Effector memory CD8-positive, alpha-beta T cell (primary cell): ENCODE measurements around the gene CHN2.

ENCODE experiments used
- ATAC-seq: fragments of 150-1000 bp; cut with Tn5 transposase; replicated peaks from 2 replicates; pipeline ENCODE4 v1.10.0; 2021; ENCODE audit warnings: mild to moderate bottlenecking, moderate library complexity
- DNase-seq, 3 experiments: peaks; one replicate each; pipeline ENCODE4 v3.0.0; 2021
- H3K27ac Mint-ChIP-seq, 2 donors: one replicate each; pipeline ENCODE4 v1.8.0; 2022; ENCODE audit warnings: mild to moderate bottlenecking in 2 of 2, mixed read lengths in 2 of 2, moderate library complexity in 2 of 2
- H3K27me3 Mint-ChIP-seq, 2 donors: one replicate each; pipeline ENCODE4 v1.8.0; 2022; ENCODE audit warnings: mixed read lengths in 2 of 2
- H3K36me3 Mint-ChIP-seq: one replicate; pipeline ENCODE4 v1.8.0; 2022; ENCODE audit warnings: mild to moderate bottlenecking, moderate library complexity, mixed read lengths; ENCODE audit not compliant: insufficient read depth
- H3K4me1 Mint-ChIP-seq, 2 donors: one replicate each; pipeline ENCODE4 v1.8.0; 2022; ENCODE audit warnings: low read depth in 2 of 2, mixed read lengths in 2 of 2
- H3K4me3 Mint-ChIP-seq, 2 donors: one replicate each; pipeline ENCODE4 v1.8.0; 2022; ENCODE audit warnings: mild to moderate bottlenecking in 2 of 2, mixed read lengths in 2 of 2, moderate library complexity in 2 of 2
- H3K9me3 Mint-ChIP-seq, 2 donors: one replicate each; pipeline ENCODE4 v1.8.0; 2022; ENCODE audit warnings: mixed read lengths in 2 of 2

The CHN2 gene

GRCh38 chr7:29239638-29240037 lies 45.1 kb downstream of the CHN2 start:
- Mint-ChIP-seq H3K4me3 (no peak overlapping the region), H3K9me3 (no peaks in the 10 kb centered on the region), H3K4me1 (peaks cover 8 to 27% of the 10 kb centered on the region in 2 donors), H3K27ac (no peak overlapping the region), H3K27me3 (no peaks in the 10 kb centered on the region), H3K36me3 (no peaks in the 10 kb centered on the region)
- ATAC-seq (no peak), DNase-seq (no peak)

DNA sequence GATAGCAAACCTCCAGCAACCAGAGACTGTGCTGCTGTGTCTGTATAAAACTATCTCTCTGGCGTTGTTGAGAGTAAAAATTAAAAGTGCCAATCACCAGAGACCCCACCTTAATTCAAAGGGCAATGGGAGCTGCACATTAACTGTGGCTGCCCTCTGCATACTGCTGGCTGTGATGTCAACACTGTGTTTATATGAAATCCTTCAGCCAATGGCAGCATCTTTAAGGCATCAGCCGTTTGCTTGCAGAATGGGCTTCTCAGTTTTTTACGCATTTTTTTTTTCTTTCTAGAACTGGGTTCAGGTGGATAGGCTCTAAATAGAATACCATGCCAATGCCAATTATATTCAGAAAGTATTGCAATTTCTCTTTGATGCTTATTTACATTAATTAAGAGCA lies 47.7 kb downstream of the CHN2 start:
- no peaks in the 10 kb centered on the region for H3K9me3 Mint-ChIP-seq
- DNase-seq (no peak), ATAC-seq (no peak)
- no peak overlapping the region for H3K27ac Mint-ChIP-seq
- peaks cover 13 to 41% of the 10 kb centered on the region in 2 donors for H3K4me1 Mint-ChIP-seq
- H3K27me3 Mint-ChIP-seq: no peaks in the 10 kb centered on the region
- no peak overlapping the region for H3K4me3 Mint-ChIP-seq
- H3K36me3 Mint-ChIP-seq: no peaks in the 10 kb centered on the region

- H3K27me3 Mint-ChIP-seq: no peaks in the 10 kb centered on the region
- DNase-seq: peak; percentile 14 to 45 (median 31)
- peaks cover 3% of the 10 kb centered on the region for H3K36me3 Mint-ChIP-seq
- H3K9me3 Mint-ChIP-seq: no peaks in the 10 kb centered on the region
- peak overlapping the region; percentile 80 to 88 for H3K27ac Mint-ChIP-seq
- H3K4me3 Mint-ChIP-seq: no peak overlapping the region
- peaks cover 29 to 44% of the 10 kb centered on the region in 2 donors for H3K4me1 Mint-ChIP-seq
- ATAC-seq: peak; percentile 86
These were observed 49.5 kb downstream of the CHN2 start for GRCh38 chr7:29243910-29244655.

DNA sequence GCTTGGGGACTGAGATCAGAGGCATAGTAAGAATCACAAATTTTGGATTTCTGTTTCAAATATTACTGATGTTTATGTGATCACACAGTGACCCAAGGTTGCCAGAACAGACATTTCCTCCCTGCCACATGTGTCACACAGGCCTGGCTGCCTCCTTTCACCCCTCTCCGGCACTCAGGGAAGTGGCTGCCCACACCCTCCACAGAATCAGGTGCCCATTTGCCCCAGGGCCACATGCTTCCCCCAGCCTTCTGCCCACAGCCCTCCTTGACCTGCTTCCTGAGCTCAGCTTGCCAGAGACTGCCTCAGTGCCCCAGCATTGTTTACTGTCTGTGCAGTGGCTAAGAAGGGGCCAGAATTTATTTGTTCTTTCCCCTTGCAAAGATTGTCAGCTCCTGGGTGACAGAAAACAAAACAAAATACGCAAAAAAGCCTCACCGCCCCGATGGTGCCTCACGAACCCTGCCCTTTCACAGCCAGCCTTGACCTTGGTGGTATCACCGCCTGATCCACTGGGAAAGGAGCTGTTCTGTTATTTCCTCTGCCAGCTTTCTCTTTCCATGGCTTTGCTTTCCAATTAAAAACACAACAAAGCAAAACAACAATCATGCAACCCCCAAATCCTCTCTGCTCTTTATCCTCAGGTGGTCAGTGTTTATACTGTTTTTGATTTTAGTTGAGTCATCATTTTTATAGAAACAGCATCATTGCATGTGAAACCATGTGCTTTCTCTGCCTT lies 52.8 kb downstream of the CHN2 start:
- Mint-ChIP-seq H3K36me3 (peaks cover 7% of the 10 kb centered on the region), H3K4me3 (peak overlapping the region in 1 of 2 donors; percentile 24), H3K9me3 (no peaks in the 10 kb centered on the region), H3K27me3 (no peaks in the 10 kb centered on the region), H3K27ac (peak overlapping the region; percentile 68 to 78), H3K4me1 (peaks cover 27 to 44% of the 10 kb centered on the region in 2 donors)
- ATAC-seq (no peak), DNase-seq (no peak)

DNA sequence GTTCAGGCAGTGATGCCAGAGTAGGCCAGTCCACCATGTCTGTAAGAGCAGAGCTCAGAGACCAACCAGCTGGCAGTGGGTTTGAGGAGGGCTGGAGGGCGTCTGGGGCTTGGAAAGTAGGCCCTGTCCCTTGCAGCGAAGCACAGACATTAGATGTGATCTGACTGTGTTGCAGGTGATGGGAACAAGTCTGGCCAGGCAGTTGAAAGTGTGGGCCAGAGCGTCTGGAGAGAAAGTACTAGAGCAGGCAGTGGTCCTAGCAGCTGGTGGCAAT lies 53.3 kb downstream of the CHN2 start:
- ATAC-seq: no peak
- no peaks in the 10 kb centered on the region for H3K9me3 Mint-ChIP-seq
- H3K27me3 Mint-ChIP-seq: no peaks in the 10 kb centered on the region
- no peak overlapping the region for H3K4me3 Mint-ChIP-seq
- H3K36me3 Mint-ChIP-seq: peaks cover 7% of the 10 kb centered on the region
- DNase-seq: no peak
- H3K4me1 Mint-ChIP-seq: peaks cover 27 to 44% of the 10 kb centered on the region in 2 donors
- peak overlapping the region; percentile 68 to 78 for H3K27ac Mint-ChIP-seq

- Mint-ChIP-seq H3K4me3 (no peak overlapping the region), H3K36me3 (peaks cover 7% of the 10 kb centered on the region), H3K4me1 (peaks cover 27 to 38% of the 10 kb centered on the region in 2 donors), H3K27me3 (no peaks in the 10 kb centered on the region), H3K27ac (no peak overlapping the region), H3K9me3 (no peaks in the 10 kb centered on the region)
- DNase-seq (no peak), ATAC-seq (no peak)
These were observed 54.3 kb downstream of the CHN2 start for GRCh38 chr7:29248713-29249382.

DNA sequence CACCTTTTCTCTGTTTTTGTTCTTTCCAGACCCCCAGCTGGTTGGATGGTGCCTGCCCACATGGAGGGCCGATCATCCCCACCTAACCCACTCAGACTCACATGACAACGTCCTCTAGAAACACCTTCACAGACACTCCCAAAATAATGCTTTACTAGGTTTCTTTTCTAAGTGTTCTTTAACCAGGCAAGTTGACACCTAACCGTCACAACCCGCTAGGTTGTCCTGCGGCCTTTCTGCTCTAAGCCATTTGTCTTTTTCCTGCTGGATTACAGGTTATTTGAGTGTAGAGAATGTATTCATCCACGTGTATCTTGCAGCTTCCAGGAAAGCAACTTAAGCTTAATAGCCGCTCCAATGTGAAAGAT lies 54.8 kb downstream of the CHN2 start:
- no peak for DNase-seq
- H3K4me1 Mint-ChIP-seq: peaks cover 23 to 33% of the 10 kb centered on the region in 2 donors
- no peak for ATAC-seq
- no peaks in the 10 kb centered on the region for H3K27me3 Mint-ChIP-seq
- H3K9me3 Mint-ChIP-seq: no peaks in the 10 kb centered on the region
- H3K36me3 Mint-ChIP-seq: peaks cover 7% of the 10 kb centered on the region
- no peak overlapping the region for H3K27ac Mint-ChIP-seq
- no peak overlapping the region for H3K4me3 Mint-ChIP-seq

DNA sequence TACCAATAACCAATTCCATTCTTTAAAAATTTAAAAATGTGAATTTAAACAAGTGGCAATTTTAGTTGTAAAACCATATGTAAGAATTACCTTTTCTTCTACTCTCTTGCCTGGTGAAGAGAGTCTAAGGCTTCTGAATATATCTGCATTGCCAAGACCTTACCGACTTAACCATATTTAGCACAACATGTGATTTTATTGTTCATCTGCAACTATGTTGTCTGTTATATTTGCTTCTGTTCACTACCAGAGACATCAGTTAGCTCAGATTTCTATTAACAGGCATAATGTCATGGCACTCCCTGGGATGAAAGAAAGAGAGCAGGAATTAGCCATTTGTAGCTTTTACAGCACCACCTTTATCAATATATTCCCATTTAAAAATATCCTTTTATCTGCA lies 55.3 kb downstream of the CHN2 start:
- H3K4me1 Mint-ChIP-seq: peaks cover 24 to 31% of the 10 kb centered on the region in 2 donors
- ATAC-seq (no peak), DNase-seq (no peak)
- H3K4me3 Mint-ChIP-seq: no peak overlapping the region
- H3K9me3 Mint-ChIP-seq: no peaks in the 10 kb centered on the region
- no peak overlapping the region for H3K27ac Mint-ChIP-seq
- no peaks in the 10 kb centered on the region for H3K27me3 Mint-ChIP-seq
- peaks cover 7% of the 10 kb centered on the region for H3K36me3 Mint-ChIP-seq

GRCh38 chr7:29253225-29253624 lies 58.6 kb downstream of the CHN2 start:
- H3K9me3 Mint-ChIP-seq: no peaks in the 10 kb centered on the region
- H3K4me1 Mint-ChIP-seq: peaks cover 22 to 24% of the 10 kb centered on the region in 2 donors
- ATAC-seq (no peak), DNase-seq (no peak)
- no peaks in the 10 kb centered on the region for H3K27me3 Mint-ChIP-seq
- H3K27ac Mint-ChIP-seq: no peak overlapping the region
- peaks cover 5% of the 10 kb centered on the region for H3K36me3 Mint-ChIP-seq
- no peak overlapping the region for H3K4me3 Mint-ChIP-seq

GRCh38 chr7:29254591-29254990 lies 60.0 kb downstream of the CHN2 start:
- H3K27ac Mint-ChIP-seq: peak overlapping the region in 1 of 2 donors; percentile 10
- no peaks in the 10 kb centered on the region for H3K9me3 Mint-ChIP-seq
- H3K27me3 Mint-ChIP-seq: no peaks in the 10 kb centered on the region
- peaks cover 5% of the 10 kb centered on the region for H3K36me3 Mint-ChIP-seq
- ATAC-seq (no peak), DNase-seq (no peak)
- H3K4me1 Mint-ChIP-seq: peaks cover 21 to 26% of the 10 kb centered on the region in 2 donors
- no peak overlapping the region for H3K4me3 Mint-ChIP-seq

GRCh38 chr7:29255199-29255878 lies 60.8 kb downstream of the CHN2 start:
- Mint-ChIP-seq H3K9me3 (no peaks in the 10 kb centered on the region), H3K4me3 (no peak overlapping the region), H3K4me1 (peaks cover 21 to 26% of the 10 kb centered on the region in 2 donors), H3K36me3 (peaks cover 5% of the 10 kb centered on the region), H3K27ac (peak overlapping the region; percentile 10 to 80), H3K27me3 (no peaks in the 10 kb centered on the region)
- no peak for ATAC-seq
- no peak for DNase-seq

GRCh38 chr7:29255906-29256692 lies 61.5 kb downstream of the CHN2 start:
- Mint-ChIP-seq H3K36me3 (no peaks in the 10 kb centered on the region), H3K9me3 (no peaks in the 10 kb centered on the region), H3K4me3 (no peak overlapping the region), H3K4me1 (peaks cover 23 to 26% of the 10 kb centered on the region in 2 donors), H3K27ac (peak overlapping the region in 1 of 2 donors; percentile 80), H3K27me3 (no peaks in the 10 kb centered on the region)
- ATAC-seq: peak; percentile 92
- peak in 1 of 3 experiments; percentile 15 for DNase-seq

DNA sequence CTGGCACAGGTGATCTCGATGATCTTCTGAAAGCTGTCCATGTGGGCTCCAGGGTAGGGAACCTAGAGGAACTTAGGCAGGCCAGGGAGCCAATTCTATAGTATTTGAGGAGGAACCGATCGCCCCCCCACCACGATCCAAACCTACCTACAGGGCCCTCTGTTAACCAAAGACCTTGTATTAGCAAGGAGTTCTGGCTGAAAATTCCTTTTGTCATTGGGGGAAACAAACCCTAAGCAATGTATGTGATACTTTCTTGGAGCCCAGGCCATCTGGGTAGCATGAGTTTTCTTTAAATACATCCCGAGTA lies 62.1 kb downstream of the CHN2 start:
- Mint-ChIP-seq H3K4me3 (no peak overlapping the region), H3K9me3 (no peaks in the 10 kb centered on the region), H3K27me3 (no peaks in the 10 kb centered on the region), H3K27ac (peak overlapping the region in 1 of 2 donors; percentile 80), H3K4me1 (peaks cover 24 to 31% of the 10 kb centered on the region in 2 donors), H3K36me3 (no peaks in the 10 kb centered on the region)
- DNase-seq (no peak), ATAC-seq (no peak)
